ENCODE measurements around the gene KRTAP5-7.
"Not testable (repeated sequence)": the region's sequence is repeated elsewhere in the genome, so short reads cannot be mapped to it uniquely, and the experiment has no call there.

KRTAP5-7 gene

DNA sequence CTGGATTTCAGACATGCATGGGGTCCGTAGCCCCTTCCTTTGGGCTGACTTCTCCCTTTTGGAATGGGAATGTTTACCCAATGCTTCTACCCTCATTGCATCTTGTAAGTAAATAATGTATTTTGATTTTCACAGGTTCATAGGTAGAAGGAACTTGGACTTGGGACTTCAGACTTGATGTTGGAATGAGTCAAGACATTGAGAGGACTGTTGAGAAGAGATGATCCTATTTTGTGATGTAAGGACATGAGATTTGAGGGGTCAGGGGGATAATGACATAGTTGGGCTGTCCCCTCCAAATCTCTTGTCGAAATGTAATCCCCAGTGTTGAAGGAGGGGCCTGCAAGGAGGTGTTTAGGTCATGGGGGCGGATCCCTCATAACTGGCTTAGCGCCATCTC, 37.4 kb downstream of the KRTAP5-7 start:
- no peak for DNase-seq

DNA sequence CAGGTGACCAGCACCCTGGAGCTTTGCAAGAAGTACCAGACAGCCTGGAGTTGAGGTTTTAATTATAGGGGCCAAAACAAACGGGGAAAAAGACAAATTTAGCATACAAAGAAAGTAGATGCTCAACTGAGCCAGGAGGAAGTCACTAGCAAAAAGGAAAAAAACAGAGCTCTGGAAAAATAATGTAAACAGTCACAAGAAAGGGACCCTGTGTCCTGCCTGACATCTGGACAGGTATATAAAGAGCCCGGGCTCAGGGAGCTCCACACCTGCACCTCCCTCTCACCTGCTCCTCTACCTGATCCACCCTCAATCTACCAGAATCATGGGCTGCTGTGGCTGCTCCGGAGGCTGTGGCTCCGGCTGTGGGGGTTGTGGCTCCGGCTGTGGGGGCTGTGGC, 38.2 kb downstream of the KRTAP5-7 start, which contains the start of gene KRTAP5-10:
Gene KRTAP5-10, plus strand, starts transcription at position 301 of the 400 bp plus-strand sequence. Its CDS starts 25 bp downstream, at position 326.
- no peak for DNase-seq

DNA sequence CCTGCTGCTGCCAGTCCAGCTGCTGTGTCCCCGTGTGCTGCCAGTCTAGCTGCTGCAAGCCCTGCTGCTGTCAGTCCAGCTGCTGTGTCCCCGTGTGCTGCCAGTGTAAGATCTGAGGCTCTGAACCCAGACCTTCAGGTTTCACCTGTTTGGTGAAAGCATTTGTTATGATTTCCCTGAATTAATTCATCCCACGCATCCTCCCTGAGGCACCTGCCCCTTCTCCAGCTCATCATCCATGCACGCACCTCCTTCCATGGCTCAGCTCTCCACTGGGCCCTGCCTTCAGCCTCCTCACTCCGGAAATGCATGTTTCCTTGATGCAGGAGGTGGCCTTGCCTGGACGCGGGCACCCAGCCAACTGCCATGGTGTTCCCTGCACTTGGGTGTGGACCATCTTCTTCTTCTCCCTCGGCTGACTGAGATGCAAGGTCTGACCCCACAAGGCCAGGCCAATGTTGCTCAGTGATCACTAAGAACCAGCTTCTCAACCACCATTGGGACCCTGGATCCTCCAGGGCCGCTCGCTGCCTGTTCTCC, 39.1 kb downstream of the KRTAP5-7 start:
- DNase-seq: no peak

DNA sequence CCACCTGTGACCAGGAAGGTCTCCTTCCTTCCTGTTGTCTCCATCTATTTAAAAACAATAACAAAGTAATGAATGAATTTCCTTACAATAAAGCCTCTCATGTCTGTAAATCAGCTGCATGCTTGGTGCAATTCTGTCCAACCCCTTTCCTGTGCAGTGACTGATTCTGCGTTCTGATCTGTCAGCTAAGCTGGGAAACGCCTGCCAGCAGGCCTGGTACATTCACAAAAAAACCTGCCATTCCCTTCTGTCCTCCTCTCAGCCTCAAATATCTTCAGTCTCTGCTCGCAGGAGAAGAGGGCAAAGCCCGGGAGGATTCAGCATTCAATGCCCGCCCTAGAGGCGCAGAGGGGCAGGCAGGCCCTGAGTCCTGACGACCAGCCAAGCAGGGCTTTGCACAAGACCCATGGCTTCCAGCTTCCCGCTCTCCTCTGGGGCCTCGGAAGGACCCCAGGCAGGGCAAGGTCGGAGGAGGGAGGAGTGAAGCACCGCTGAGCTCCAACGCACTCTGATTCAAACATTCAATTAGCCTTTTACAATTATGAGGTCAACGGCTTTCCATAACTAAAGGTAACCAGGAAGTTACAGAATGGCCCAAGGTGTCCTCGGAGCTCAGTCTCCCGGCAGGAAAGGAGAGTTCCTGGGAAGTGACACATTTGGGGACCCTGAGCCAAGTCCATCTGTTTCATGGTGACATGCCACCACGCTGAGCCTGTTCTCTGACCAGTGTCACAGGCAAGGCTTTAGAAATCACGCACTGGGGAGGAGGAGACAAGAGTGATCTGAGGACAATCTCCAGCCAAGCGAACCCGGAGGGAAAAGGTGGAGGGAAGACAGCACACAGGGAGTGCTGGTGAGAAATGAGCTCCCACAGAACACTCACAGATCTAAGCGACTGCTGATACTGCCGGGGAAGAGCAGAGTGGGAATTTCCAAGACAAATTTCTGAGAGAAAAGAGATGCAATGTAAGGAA, 39.8 kb downstream of the KRTAP5-7 start:
- DNase-seq: peak; percentile 43

DNA sequence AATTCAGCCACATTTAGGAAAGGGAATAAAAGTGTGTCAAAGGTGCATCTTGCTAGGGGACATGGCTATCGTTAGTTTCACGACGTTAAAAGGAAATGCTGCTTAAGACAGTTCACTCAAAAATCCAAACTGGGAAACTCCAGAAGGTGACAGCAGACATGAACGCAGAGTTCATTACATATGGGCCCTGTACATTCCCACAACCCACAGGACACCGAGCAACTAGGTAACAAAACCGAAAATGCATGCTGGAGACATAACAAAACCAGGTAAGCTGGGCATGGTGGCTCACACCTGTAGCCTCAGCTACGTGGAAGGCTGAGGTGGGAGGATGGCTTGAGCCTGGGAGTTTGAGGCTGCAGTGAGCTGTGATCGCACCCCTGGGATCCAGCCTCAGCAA, 40.6 kb downstream of the KRTAP5-7 start:
- DNase-seq: not testable (repeated sequence)

DNA sequence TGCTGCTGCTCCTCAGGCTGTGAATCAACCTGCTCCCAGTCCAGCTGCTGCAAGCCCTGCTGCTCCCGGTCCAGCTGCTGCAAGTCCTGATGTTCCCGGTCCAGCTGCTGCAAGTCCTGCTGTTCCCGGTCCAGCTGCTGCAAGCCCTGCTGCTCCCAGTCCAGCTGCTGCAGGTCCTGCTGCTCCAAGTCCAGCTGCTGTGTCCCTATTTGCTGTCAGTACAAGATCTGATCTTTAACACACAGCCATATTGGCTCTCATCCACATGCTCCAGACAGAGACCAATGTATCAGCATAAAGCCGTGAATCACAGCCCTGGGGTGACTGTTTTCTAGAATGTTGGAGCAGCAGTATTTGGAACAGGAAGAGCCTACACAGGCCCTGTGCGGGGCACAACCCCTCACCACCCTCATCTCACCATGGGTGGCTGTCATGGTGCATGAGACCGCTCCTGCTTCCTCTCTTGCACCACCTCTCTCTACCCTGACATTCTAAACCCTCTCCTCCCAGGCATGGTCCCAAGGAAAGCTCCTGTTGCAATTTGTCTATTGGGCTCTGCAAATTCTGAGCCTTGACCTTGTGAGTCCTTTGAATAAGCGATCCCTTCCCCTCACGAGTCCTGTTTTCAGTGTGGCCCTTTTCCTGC, 41.8 kb downstream of the KRTAP5-7 start:
- DNase-seq: peak; percentile 30

DNA sequence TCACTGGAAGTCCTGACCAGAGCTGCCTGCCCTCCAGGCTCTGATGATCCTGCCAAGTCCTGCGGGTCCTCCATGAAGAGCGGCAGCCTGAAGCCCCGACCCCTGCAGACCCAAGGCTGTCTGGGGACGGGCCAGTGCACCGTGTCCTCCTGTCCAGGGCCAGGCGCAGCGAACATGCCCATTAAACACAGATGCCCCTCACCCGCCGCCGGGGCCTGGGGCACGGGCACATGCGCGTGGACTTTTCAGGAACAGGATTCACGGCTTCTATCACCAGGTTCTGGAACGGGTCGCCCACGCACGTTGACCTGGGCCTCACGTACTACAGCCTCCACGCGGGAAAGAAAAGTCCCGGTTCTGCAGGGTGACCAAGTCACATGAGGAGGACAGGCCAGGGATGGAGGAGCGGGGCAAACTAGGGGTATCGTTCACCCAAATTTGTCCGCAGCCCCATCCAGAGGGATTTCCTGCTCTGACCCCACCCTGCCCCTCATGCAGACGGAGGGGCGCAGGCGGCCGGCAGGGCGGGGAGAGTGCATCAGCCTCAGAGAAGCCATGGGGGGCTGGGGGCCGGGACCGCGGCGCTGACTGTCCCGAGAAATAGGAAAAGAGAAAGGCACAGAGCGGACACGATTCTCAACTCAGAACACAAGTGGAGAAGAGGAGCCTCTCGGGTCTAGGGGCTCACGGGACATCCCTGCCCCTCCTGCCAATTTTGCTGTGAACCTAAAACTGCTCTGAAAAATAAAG, 44.2 kb downstream of the KRTAP5-7 start:
- DNase-seq: not testable (repeated sequence)

DNA sequence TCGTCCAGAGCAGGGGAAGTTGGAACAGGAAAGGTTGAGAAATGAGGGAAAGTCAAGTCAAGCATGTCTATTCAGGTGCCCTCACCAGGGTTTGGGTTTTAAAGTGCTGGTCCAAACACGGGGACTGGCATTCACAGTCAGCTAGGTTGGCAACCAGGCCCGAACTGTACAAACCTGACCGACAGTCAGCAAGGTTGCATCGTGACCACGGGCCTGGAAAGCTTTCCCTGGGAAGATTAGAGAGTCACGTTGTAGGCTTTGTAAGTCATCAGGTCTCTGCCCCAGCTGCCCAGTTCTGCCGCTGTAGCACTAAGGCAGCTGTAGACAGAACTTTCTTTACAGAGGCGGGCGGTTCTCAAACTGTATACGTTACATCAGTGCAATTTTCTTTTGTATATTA, 45.7 kb downstream of the KRTAP5-7 start:
- no peak for DNase-seq

DNA sequence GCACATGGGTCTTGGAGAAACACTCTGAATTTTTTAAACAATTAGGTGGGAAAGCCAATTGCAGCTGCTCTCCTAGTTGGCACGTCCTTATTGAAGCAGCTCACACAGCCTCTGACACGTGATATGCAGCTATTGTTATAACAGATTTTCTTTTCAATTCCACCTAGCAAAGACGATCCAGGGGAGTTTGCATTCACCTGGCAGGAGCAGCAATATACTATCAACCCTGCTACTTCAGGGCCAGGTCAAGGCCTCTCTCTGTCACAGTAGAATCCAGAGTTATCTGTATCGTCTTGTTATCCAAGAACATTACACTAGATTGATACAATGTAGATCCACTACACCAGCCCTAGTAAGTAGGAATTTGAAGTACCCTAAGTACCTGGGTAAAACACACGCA, 47.4 kb downstream of the KRTAP5-7 start:
- DNase-seq: no peak

DNA sequence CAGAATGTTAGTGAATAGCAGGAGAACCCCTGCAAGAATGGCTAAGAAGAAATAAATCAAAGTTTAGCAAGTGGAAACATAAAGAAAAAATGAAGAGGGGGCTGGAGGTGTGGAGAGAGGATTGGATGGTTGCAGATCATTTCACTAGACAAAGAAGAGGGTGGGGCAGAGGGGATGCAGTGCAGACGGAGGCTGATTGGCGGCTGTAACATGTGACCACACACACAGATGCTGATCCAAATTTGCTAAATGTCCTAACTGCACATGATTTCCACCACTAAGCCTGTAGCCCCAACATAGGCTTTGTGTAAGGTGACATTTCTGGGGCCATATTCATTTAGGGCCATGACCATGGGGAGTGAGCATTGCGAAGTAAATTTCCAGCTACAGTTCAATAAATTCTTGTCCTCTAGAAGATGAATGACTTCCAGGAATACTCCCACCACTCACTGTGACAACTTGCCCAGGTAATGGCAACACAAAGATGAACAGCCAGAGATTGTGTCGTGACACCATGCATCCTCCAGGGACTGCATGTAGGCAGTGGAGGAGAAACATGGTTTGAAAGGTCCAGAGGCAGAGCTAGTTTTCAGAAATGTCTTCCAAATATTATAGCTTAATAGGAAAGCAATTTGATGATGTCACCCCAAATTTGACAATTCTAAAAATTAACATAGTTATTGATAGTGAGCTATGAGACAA, 48.8 kb downstream of the KRTAP5-7 start:
- DNase-seq: peak; percentile 42

DNA sequence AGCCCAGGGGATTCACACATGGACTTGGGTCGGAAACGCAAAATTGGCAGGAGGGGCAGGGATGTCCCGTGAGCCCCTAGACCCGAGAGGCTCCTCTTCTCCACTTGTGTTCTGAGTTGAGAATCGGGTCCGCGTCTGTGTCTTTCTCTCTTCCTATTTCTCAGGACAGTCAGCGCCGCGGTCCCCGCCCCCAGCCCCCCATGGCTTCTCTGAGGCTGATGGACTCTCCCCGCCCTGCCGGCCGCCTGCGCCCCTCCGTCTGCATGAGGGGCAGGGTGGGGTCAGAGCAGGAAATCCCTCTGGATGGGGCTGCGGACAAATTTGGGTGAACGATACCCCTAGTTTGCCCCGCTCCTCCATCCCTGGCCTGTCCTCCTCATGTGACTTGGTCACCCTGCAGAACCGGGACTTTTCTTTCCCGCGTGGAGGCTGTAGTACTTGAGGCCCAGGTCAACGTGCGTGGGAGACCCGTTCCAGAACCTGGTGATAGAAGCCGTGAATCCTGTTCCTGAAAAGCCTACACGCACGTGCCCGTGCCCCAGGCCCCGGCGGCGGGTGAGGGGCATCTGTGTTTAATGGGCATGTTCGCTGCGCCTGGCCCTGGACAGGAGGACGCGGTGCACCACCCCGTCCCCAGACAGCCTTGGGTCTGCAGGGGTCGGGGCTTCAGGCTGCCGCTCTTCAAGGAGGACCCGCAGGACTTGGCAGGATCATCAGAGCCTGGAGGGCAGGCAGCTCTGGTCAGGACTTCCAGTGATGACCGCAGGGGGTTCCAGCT, 49.8 kb downstream of the KRTAP5-7 start:
- DNase-seq: not testable (repeated sequence)

DNA sequence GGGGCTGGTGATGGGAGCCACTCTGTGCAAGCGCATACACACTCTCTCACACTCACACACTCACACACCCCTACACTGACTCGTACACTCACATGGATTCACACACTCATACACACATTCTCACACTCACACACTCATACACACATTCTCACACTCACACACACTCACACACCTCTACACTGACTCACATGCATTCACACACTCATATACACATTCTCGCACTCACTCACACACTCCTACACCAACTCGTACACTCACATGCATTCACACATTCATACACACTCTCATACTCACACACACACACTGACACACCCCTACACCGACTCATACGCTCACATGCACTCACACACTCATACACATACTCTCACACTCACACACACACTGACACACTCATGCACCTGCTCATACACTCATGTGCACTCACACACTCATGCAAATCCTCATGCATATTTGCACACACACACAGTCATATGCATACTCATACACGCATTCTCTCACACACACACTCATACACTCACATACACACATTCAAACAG, 50.5 kb downstream of the KRTAP5-7 start:
- DNase-seq: no peak
